ENCODE measurements around the gene ERBB4. TPM values are rescaled to one million over a fixed set of nuclear protein-coding genes. Genes with fewer than 3 reads are reported as not detected.

Gene ERBB4
- total RNA-seq, 1 experiment from 2014 or later, result 40.6 TPM

DNA sequence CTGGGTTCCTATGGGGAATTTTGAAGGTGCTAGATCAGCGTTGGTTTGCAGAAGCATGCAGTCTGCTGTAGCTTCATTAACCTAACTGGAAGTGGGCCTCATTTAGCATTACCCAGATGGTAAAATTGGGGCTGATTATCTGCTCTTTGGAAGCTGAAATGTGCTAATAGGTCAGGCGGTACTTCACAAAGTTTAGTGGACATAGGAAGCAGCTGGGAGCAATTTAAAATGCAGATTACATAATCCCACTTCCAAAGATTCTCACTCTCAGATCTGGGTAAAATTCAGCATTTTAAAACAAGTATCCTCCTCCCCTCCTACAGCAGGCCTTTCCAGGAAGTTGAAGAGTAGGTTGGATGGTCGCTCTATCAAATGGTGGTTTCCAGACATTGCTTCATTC is 1075.2 kb downstream of the ERBB4 start:
- H3K27ac ChIP-seq (ENCODE audit: low read depth, low read length, poor library complexity, severe bottlenecking), result no peak overlapping the region
- peaks cover 4% of the 10 kb centered on the region for H3K9me3 ChIP-seq (ENCODE audit: low read depth, low read length, poor library complexity, severe bottlenecking)
- DNase-seq (ENCODE audit: low spot score), result peak; percentile 19
- no peak overlapping the region for H3K4me3 ChIP-seq (ENCODE audit: low read depth, low read length, poor library complexity, severe bottlenecking)
- CTCF ChIA-PET, result no interaction called here
- no peaks in the 10 kb centered on the region for H3K36me3 ChIP-seq (ENCODE audit: insufficient read depth, low read length, poor library complexity, severe bottlenecking)
- no TSS peak for BruUV-seq (replicated peaks)
- POLR2A ChIA-PET (ENCODE audit: low non-redundant PET), result no interaction called here
- H3K27me3 ChIP-seq (replicated peaks; ENCODE audit: insufficient read depth, low read depth, low read length, poor library complexity), result no peaks in the 10 kb centered on the region
- H3K4me1 ChIP-seq (ENCODE audit: insufficient read depth, low read length, poor library complexity, severe bottlenecking), result peaks cover 6% of the 10 kb centered on the region
- TF ChIP-seq, protein P1, sequence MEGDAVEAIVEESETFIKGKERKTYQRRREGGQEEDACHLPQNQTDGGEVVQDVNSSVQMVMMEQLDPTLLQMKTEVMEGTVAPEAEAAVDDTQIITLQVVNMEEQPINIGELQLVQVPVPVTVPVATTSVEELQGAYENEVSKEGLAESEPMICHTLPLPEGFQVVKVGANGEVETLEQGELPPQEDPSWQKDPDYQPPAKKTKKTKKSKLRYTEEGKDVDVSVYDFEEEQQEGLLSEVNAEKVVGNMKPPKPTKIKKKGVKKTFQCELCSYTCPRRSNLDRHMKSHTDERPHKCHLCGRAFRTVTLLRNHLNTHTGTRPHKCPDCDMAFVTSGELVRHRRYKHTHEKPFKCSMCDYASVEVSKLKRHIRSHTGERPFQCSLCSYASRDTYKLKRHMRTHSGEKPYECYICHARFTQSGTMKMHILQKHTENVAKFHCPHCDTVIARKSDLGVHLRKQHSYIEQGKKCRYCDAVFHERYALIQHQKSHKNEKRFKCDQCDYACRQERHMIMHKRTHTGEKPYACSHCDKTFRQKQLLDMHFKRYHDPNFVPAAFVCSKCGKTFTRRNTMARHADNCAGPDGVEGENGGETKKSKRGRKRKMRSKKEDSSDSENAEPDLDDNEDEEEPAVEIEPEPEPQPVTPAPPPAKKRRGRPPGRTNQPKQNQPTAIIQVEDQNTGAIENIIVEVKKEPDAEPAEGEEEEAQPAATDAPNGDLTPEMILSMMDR (conservative IDR thresholded peaks at IDR 0.05; ENCODE audit: low read depth, low read length), result no peak
- no peak for TF ChIP-seq EZH2 (IDR thresholded peaks at IDR 0.05; ENCODE audit: borderline replicate concordance, low read depth, low read length, poor library complexity, severe bottlenecking)
- intact Hi-C loops (cut with micrococcal nuclease; ENCODE audit: unreplicated experiment), result no loop called here

DNA sequence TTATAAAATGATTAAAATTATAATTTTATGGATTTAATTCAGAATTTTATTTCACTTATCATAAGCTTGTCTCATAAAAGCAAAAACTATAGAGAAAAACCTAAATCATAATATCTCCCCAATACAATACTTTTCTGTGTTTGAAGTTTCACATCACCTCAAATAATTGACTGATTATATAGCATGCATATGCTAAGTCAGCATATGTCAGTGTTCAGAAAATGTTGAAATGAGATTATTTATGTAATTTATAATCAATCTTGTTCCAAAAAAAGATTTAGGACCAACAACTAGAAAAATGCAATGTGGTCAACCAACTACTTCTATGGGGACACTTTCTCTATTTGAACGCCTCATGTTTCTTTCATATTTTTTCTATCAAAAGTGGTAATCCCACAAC is 1079.6 kb downstream of the ERBB4 start:
- ChIA-PET POLR2A (ENCODE audit: low non-redundant PET) (no interaction called here), CTCF (no interaction called here)
- intact Hi-C loops (cut with micrococcal nuclease; ENCODE audit: unreplicated experiment), result loop anchor here (5.0 to 10.0 kb wide), 2 partner anchors 278 to 1076 kb away; partner anchors contain the start of gene ERBB4
- Histone ChIP-seq H3K36me3 (ENCODE audit: insufficient read depth, low read length, poor library complexity, severe bottlenecking) (no peaks in the 10 kb centered on the region), H3K9me3 (ENCODE audit: low read depth, low read length, poor library complexity, severe bottlenecking) (peaks cover 4% of the 10 kb centered on the region), H3K4me1 (ENCODE audit: insufficient read depth, low read length, poor library complexity, severe bottlenecking) (peaks cover 25% of the 10 kb centered on the region), H3K27me3 (replicated peaks; ENCODE audit: insufficient read depth, low read depth, low read length, poor library complexity) (no peaks in the 10 kb centered on the region), H3K27ac (ENCODE audit: low read depth, low read length, poor library complexity, severe bottlenecking) (no peak overlapping the region), H3K4me3 (ENCODE audit: low read depth, low read length, poor library complexity, severe bottlenecking) (no peak overlapping the region)
- TF ChIP-seq EZH2 (IDR thresholded peaks at IDR 0.05; ENCODE audit: borderline replicate concordance, low read depth, low read length, poor library complexity, severe bottlenecking), result no peak
- TF ChIP-seq, protein P1 (conservative IDR thresholded peaks at IDR 0.05; ENCODE audit: low read depth, low read length), result no peak
- no TSS peak for BruUV-seq (replicated peaks)
- DNase-seq (ENCODE audit: low spot score), result no peak

DNA sequence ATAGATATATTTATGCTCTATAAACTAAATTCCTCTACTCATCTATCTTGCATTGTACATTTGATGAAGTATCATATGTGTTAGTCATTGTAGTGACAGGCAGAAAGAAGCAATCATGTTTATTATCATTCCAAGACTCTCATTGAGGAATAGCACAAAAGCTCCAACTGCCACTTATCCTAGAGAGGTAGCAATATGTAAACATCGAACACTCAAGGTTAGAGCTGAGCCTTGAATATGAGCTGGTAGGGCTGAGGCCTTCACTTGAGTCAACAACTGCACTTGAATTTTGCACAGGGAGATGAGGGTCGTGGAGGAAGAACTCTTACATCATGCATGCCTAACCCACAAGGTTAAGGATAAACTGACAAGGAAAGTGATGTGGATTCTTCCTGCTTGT is 1081.3 kb downstream of the ERBB4 start:
- CTCF ChIA-PET, result no interaction called here
- no peaks in the 10 kb centered on the region for H3K36me3 ChIP-seq (ENCODE audit: insufficient read depth, low read length, poor library complexity, severe bottlenecking)
- intact Hi-C loops (cut with micrococcal nuclease; ENCODE audit: unreplicated experiment), result loop anchor here (5.0 to 10.0 kb wide), 2 partner anchors 280 to 1077 kb away; partner anchors contain the start of gene ERBB4
- TF ChIP-seq EZH2 (IDR thresholded peaks at IDR 0.05; ENCODE audit: borderline replicate concordance, low read depth, low read length, poor library complexity, severe bottlenecking), result no peak
- TF ChIP-seq, protein P1 (conservative IDR thresholded peaks at IDR 0.05; ENCODE audit: low read depth, low read length), result no peak
- no peaks in the 10 kb centered on the region for H3K27me3 ChIP-seq (replicated peaks; ENCODE audit: insufficient read depth, low read depth, low read length, poor library complexity)
- no peak overlapping the region for H3K4me3 ChIP-seq (ENCODE audit: low read depth, low read length, poor library complexity, severe bottlenecking)
- H3K27ac ChIP-seq (ENCODE audit: low read depth, low read length, poor library complexity, severe bottlenecking), result no peak overlapping the region
- no TSS peak for BruUV-seq (replicated peaks)
- peaks cover 4% of the 10 kb centered on the region for H3K9me3 ChIP-seq (ENCODE audit: low read depth, low read length, poor library complexity, severe bottlenecking)
- DNase-seq (ENCODE audit: low spot score), result no peak
- POLR2A ChIA-PET (ENCODE audit: low non-redundant PET), result no interaction called here
- H3K4me1 ChIP-seq (ENCODE audit: insufficient read depth, low read length, poor library complexity, severe bottlenecking), result peaks cover 26% of the 10 kb centered on the region
